PC-3 (cell line): ENCODE data around the gene MUC6. TPM values are rescaled to one million over a fixed set of nuclear protein-coding genes. Genes with fewer than 3 reads are reported as not detected.

Source experiments
- ATAC-seq: fragments of 200-7000 bp; cut with Tn5 transposase; 2 replicates; pipeline ENCODE4 v1.9.1; 2020; ENCODE audit warnings: mild to moderate bottlenecking, moderate library complexity
- BruUV-seq: library from RNA; stranded (reverse); fragments of 400-500 nt; replicated peaks from 2 replicates; lab custom pipeline; 2021; lab: Mats Ljungman, UMichigan
- CTCF ChIA-PET: fragments of 300-600 bp; sonication (Branson Sonifier 250); formaldehyde crosslinking; loops from one replicate; lab custom pipeline; 2022; ENCODE audit warnings: antibody characterized with exemption; lab: Charles Lee
- POLR2A ChIA-PET: fragments of 300-600 bp; sonication (Branson Sonifier 250); formaldehyde crosslinking; loops from one replicate; lab custom pipeline; 2022; ENCODE audit warnings: antibody characterized with exemption; ENCODE audit not compliant: unreplicated experiment; lab: Charles Lee
- DNase-seq: peaks from one replicate; pipeline ENCODE4 v3.0.0-alpha.2; 2015
- H2AFZ ChIP-seq: fragments of 300-600 bp; sonication (generic); 2 replicates; pipeline ENCODE4 v1.6.0; 2016; ENCODE audit warnings: antibody characterized with exemption, low read length
- H3F3A ChIP-seq: fragments of 300-600 bp; sonication (generic); one replicate; pipeline ENCODE4 v1.6.0; 2017; ENCODE audit warnings: antibody characterized with exemption, low read length, control low read depth, mild to moderate bottlenecking; ENCODE audit not compliant: unreplicated experiment
- H3K27ac ChIP-seq: fragments of 300-600 bp; sonication (generic); 2 replicates; pipeline ENCODE4 v1.5.1; 2016; ENCODE audit warnings: mild to moderate bottlenecking, low read length
- H3K27me3 ChIP-seq: fragments of 300-600 bp; sonication (generic); 2 replicates; pipeline ENCODE4 v1.6.1; 2016; ENCODE audit warnings: low read length, mixed read lengths
- H3K36me3 ChIP-seq: fragments of 300-600 bp; sonication (generic); 2 replicates; pipeline ENCODE4 v1.6.1; 2016; ENCODE audit warnings: low read depth, mixed run types, low read length, mixed read lengths
- H3K4me1 ChIP-seq: fragments of 300-600 bp; sonication (generic); 2 replicates; pipeline ENCODE4 v1.5.1; 2016; ENCODE audit warnings: low read length; ENCODE audit not compliant: insufficient read depth
- H3K4me2 ChIP-seq: fragments of 300-600 bp; sonication (generic); 2 replicates; pipeline ENCODE4 v1.6.0; 2016; ENCODE audit warnings: low read length
- H3K4me3 ChIP-seq: fragments of 300-600 bp; sonication (generic); 2 replicates; pipeline ENCODE4 v1.5.1; 2016; ENCODE audit warnings: mild to moderate bottlenecking, low read length, mixed read lengths
- H3K79me2 ChIP-seq: fragments of 300-600 bp; sonication (generic); 2 replicates; pipeline ENCODE4 v1.6.1; 2017; ENCODE audit warnings: low read length, mixed read lengths
- H3K9ac ChIP-seq: fragments of 300-600 bp; sonication (generic); 2 replicates; pipeline ENCODE4 v1.6.0; 2016; ENCODE audit warnings: mild to moderate bottlenecking, low read length
- H3K9me2 ChIP-seq: fragments of 300-600 bp; sonication (generic); replicated peaks from 2 replicates; pipeline ENCODE4 v1.6.1; 2016; ENCODE audit warnings: mixed run types, low read length, mixed read lengths
- H3K9me3 ChIP-seq: fragments of 300-600 bp; sonication (generic); 2 replicates; pipeline ENCODE4 v1.6.1; 2016; ENCODE audit warnings: low read length, mixed read lengths
- H4K20me1 ChIP-seq: fragments of 300-600 bp; sonication (generic); 2 replicates; pipeline ENCODE4 v1.6.1; 2016; ENCODE audit warnings: low read length, mixed read lengths
- EZH2 ChIP-seq: fragments of 300-600 bp; sonication (generic); IDR thresholded peaks from one replicate; pipeline ENCODE4 v1.6.1; 2017; ENCODE audit warnings: antibody characterized with exemption, mild to moderate bottlenecking, low read length; ENCODE audit not compliant: unreplicated experiment
- EZH2phosphoT487 ChIP-seq: fragments of 300-600 bp; sonication (generic); IDR thresholded peaks from 2 replicates; pipeline ENCODE4 v1.6.1; 2018; ENCODE audit warnings: mild to moderate bottlenecking, antibody characterized with exemption, low read length, borderline replicate concordance
- intact Hi-C: fragments of 100-400 bp; cut with micrococcal nuclease; formaldehyde crosslinking; loops from 2 replicates; pipeline ENCODE4 v1.9.0; 2023
- total RNA-seq: library from RNA; depleted of rRNA; stranded (reverse); fragments of >200 nt; gene quantifications from 2 replicates; pipeline ENCODE4 v1.2.3, GENCODE V29; 2014
- TF ChIP-seq, protein P1 (sequence below): fragments of 300-600 bp; sonication (generic); conservative IDR thresholded peaks from 2 replicates; pipeline ENCODE4 v1.5.1; 2017; ENCODE audit warnings: antibody characterized with exemption, low read depth, mild to moderate bottlenecking, low read length

Gene MUC6
- total RNA-seq, 1 experiment from 2014 or later, result 0.18 TPM

DNA sequence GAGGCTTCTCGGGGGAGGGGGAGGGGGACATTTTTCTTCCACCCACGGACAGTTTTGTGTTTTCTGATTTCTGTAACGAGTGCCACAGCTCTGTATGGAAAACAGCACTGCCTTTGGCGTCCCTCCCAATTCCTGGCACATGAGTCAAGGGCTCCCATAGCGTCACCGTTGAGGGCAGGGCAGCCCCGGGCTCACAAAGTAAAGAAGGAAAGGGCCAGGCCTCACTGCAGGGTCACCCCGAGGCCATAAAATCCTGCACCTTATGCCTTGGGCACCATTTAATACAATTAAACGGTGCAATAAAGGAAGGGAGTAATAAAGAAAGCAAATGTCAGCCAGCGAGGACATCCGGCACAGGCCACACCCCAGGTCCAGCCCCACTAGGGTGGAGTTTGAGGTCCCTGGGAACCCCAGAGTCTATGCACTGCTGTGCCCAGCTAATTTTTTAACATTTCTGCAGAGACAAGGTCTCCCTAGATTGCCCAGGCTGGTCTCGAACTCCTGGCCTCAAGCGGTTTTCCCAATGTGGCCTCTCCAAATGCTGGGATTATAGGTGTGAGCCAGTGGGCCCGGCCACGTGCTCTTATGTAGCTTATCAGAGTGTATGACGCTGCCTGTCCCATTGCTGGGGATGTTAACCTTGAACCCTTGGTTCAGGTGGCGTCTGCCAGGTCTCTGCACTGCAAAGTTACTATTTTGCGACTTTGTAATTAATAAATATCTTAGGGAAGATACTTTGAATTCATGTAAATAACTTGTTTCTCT lies 24.5 kb upstream of the MUC6 start:
- POLR2A ChIA-PET, result interaction anchor here (0.5 kb wide), 1 partner anchor 222 kb away, joined by 3 read pairs; no protein-coding TSS in a partner anchor
- Histone ChIP-seq H3K4me2 (peak overlapping the region; percentile 51), H3K4me1 (peaks cover 19% of the 10 kb centered on the region), H2AFZ (no peak overlapping the region), H3K36me3 (no peaks in the 10 kb centered on the region), H3K9me2 (no peaks in the 10 kb centered on the region), H4K20me1 (no peaks in the 10 kb centered on the region), H3K27ac (peak overlapping the region; percentile 100), H3K79me2 (no peaks in the 10 kb centered on the region), H3F3A (no peaks in the 10 kb centered on the region), H3K4me3 (no peak overlapping the region), H3K9me3 (no peaks in the 10 kb centered on the region), H3K9ac (peak overlapping the region; percentile 95), H3K27me3 (no peaks in the 10 kb centered on the region)
- intact Hi-C loops, result loop anchor here (2.0 kb wide), 1 partner anchor 92 kb away; no protein-coding TSS in a partner anchor
- CTCF ChIA-PET, result no interaction called here
- peak; percentile 98 for DNase-seq
- TSS peak; percentile 87 for BruUV-seq
- no peak for TF ChIP-seq EZH2phosphoT487
- TF ChIP-seq, protein P1, sequence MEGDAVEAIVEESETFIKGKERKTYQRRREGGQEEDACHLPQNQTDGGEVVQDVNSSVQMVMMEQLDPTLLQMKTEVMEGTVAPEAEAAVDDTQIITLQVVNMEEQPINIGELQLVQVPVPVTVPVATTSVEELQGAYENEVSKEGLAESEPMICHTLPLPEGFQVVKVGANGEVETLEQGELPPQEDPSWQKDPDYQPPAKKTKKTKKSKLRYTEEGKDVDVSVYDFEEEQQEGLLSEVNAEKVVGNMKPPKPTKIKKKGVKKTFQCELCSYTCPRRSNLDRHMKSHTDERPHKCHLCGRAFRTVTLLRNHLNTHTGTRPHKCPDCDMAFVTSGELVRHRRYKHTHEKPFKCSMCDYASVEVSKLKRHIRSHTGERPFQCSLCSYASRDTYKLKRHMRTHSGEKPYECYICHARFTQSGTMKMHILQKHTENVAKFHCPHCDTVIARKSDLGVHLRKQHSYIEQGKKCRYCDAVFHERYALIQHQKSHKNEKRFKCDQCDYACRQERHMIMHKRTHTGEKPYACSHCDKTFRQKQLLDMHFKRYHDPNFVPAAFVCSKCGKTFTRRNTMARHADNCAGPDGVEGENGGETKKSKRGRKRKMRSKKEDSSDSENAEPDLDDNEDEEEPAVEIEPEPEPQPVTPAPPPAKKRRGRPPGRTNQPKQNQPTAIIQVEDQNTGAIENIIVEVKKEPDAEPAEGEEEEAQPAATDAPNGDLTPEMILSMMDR, result no peak
- ATAC-seq, result peak; percentile 95

DNA sequence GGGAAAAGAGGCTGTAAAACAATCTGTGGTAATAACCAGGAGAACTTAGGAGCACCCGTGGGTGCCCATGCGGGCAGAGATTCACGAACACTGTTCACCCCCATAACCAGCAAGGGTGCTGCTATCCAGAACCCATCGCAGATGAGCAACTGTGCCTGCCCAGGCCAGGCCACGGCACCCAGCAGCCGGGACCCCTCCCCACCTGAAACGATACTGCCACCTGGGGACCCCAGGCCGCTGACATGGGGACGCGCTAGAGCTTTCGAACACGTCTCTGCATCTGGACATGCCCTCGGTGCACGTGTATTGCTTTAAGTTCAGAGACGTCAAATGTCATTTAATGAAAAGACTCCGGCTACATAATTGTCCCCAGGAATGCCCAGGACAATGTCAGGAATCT lies 23.9 kb upstream of the MUC6 start:
- DNase-seq (no peak), ATAC-seq (no peak)
- Histone ChIP-seq H3K27ac (peak overlapping the region; percentile 100), H3K9ac (peak overlapping the region; percentile 95), H3K4me2 (peak overlapping the region; percentile 51), H3K36me3 (no peaks in the 10 kb centered on the region), H3F3A (no peaks in the 10 kb centered on the region), H4K20me1 (no peaks in the 10 kb centered on the region), H3K9me2 (no peaks in the 10 kb centered on the region), H3K79me2 (no peaks in the 10 kb centered on the region), H2AFZ (no peak overlapping the region), H3K4me1 (peaks cover 22% of the 10 kb centered on the region), H3K4me3 (no peak overlapping the region), H3K27me3 (no peaks in the 10 kb centered on the region), H3K9me3 (no peaks in the 10 kb centered on the region)
- ChIA-PET CTCF (no interaction called here), POLR2A (interaction anchor here (0.5 to 0.6 kb wide), 2 partner anchors 222 to 229 kb away, joined by 3 to 4 read pairs; no protein-coding TSS in a partner anchor)
- TF ChIP-seq EZH2phosphoT487, result no peak
- TF ChIP-seq EZH2, result no peak
- TF ChIP-seq, protein P1, result no peak
- intact Hi-C loops, result loop anchor here (2.0 kb wide), 1 partner anchor 92 kb away; no protein-coding TSS in a partner anchor
- TSS peak; percentile 96 for BruUV-seq

DNA sequence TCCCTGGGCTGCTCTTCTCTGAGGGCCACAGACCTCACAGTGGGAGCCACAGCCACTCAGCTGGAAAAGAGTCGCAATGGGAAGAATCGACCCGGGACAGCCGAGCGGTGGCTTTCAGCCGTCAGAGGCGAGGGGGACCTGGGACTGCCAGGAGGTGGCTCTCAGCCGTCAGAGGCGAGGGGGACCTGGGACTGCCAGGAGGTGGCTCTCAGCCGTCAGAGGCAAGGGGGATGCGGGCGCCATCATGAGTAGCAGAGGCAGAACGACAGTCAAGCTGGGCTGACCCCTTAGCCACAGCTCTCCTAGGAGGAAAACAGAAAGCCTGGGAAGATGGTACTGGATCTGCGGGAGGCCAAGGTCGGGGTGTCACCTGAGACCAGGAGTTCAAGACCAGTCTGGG lies 23.2 kb upstream of the MUC6 start:
- peaks cover 29% of the 10 kb centered on the region for H3K4me1 ChIP-seq
- H3K9ac ChIP-seq, result peak overlapping the region; percentile 95
- H3K4me3 ChIP-seq, result no peak overlapping the region
- no peaks in the 10 kb centered on the region for H3K79me2 ChIP-seq
- H3F3A ChIP-seq, result no peaks in the 10 kb centered on the region
- no peak overlapping the region; the same call in 1 of the 2 replicates for H3K4me2 ChIP-seq
- peak overlapping the region; percentile 100 for H3K27ac ChIP-seq
- no peaks in the 10 kb centered on the region for H3K27me3 ChIP-seq
- no peak for DNase-seq
- no peaks in the 10 kb centered on the region for H3K9me2 ChIP-seq
- POLR2A ChIA-PET, result no interaction called here
- CTCF ChIA-PET, result no interaction called here
- no TSS peak for BruUV-seq
- no peak for ATAC-seq
- H3K36me3 ChIP-seq, result no peaks in the 10 kb centered on the region
- H2AFZ ChIP-seq, result no peak overlapping the region
- TF ChIP-seq, protein P1, result no peak
- no peak for TF ChIP-seq EZH2phosphoT487
- no peak for TF ChIP-seq EZH2
- no peaks in the 10 kb centered on the region for H3K9me3 ChIP-seq
- no peaks in the 10 kb centered on the region for H4K20me1 ChIP-seq
- intact Hi-C loops, result loop anchor here (2.0 kb wide), 1 partner anchor 93 kb away; no protein-coding TSS in a partner anchor
